ENCODE results near the gene NUBPL.

GRCh38 chr14:31545328-31545727 lies 15.9 kb upstream of the NUBPL start:
- TF ChIP-seq POLR2A (IDR thresholded peaks at IDR 0.05; ENCODE audit: low read depth, low read length) (no peak), POLR2AphosphoS5 (IDR thresholded peaks at IDR 0.05; ENCODE audit: low read depth, low read length) (no peak), TAF1 (IDR thresholded peaks at IDR 0.05; ENCODE audit: low read depth, low read length) (no peak)
